ENCODE data around the gene NFASC.

DNA sequence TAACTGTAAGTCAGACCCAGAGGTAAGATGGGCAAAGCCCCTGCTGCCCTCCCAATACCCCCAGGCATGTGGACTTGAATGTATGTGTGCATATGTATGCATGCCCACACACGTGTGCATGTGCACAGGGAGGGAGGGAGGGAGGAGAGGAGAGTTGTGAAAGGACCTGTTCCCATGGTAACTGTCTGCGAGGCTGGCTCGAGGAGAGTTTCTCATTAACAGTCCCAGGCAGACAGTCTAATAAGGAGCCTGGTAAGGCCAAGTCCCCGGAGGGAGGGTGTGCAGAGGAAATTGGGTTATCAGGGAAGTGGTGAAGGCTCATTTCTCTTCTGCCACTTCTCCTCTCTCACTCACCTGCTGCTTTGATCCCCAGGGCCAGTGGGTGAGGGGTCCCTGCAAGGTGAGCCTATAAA is 74.9 kb downstream of the NFASC start:
- TF ChIP-seq EZH2 (IDR thresholded peaks at IDR 0.05) (no peak), POLR2AphosphoS5 (IDR thresholded peaks at IDR 0.05; ENCODE audit: borderline replicate concordance, low read depth, low read length) (no peak)
